K562 (cell line): ENCODE data around the gene TXNRD2. TPM values are rescaled to one million over a fixed set of nuclear protein-coding genes. Genes with fewer than 3 reads are reported as not detected.

Experiments
- BHLHE40 ChIP-seq: IDR thresholded peaks from 2 replicates; pipeline ENCODE4 v1.6.1; 2011; ENCODE audit warnings: low read length, improper control_type of control experiment
- CEBPZ ChIP-seq: fragments of 150-350 bp; IDR thresholded peaks from 2 replicates; pipeline ENCODE4 v1.6.1; 2014; ENCODE audit warnings: low read depth, mild to moderate bottlenecking, low read length, borderline replicate concordance
- CHD1 ChIP-seq: fragments of 200-600 bp; sonication (generic); IDR thresholded peaks from one replicate; pipeline ENCODE4 v1.6.1; 2012; ENCODE audit warnings: mild to moderate bottlenecking, moderate library complexity, low read length, inconsistent platforms
- COPS2 ChIP-seq: fragments of 450-650 bp; conservative IDR thresholded peaks from 2 replicates; pipeline ENCODE4 v1.6.1; 2016; ENCODE audit warnings: mild to moderate bottlenecking, moderate library complexity
- CXXC5 ChIP-seq: fragments of 250-450 bp; sonication (Bioruptor Pico); IDR thresholded peaks from 2 replicates; pipeline ENCODE4 v1.8.0; 2022; ENCODE audit warnings: inconsistent platforms, mild to moderate bottlenecking, moderate library complexity
- FOXK2 ChIP-seq, 2 experiments: fragments of 450-650 bp; IDR thresholded peaks in 1 of 2; conservative IDR thresholded peaks in 1 of 2; 2 replicates each; pipeline ENCODE4 v1.6.1; 2016; ENCODE audit warnings: low read depth in 2 of 2, mild to moderate bottlenecking in 1 of 2
- GATA2 ChIP-seq: sonication (generic); formaldehyde crosslinking; IDR thresholded peaks from 2 replicates; pipeline ENCODE4 v1.4.0; 2020; ENCODE audit warnings: mild to moderate bottlenecking, missing genetic modification reagents
- HDAC3 ChIP-seq: fragments of 450-650 bp; IDR thresholded peaks from 2 replicates; pipeline ENCODE4 v1.6.1; 2018; ENCODE audit warnings: borderline replicate concordance, mild to moderate bottlenecking, moderate library complexity; ENCODE audit not compliant: partially characterized antibody
- HOMEZ ChIP-seq: fragments of 250-450 bp; sonication (Bioruptor Pico); IDR thresholded peaks from 2 replicates; pipeline ENCODE4 v1.4.0; 2020; ENCODE audit warnings: mild to moderate bottlenecking, moderate library complexity
- MAFF ChIP-seq: IDR thresholded peaks from 2 replicates; pipeline ENCODE4 v1.6.1; 2012; ENCODE audit warnings: low read length, improper control_type of control experiment
- SMAD3 ChIP-seq: fragments of 450-650 bp; formaldehyde crosslinking; conservative IDR thresholded peaks from 2 replicates; pipeline ENCODE4 v1.4.0; 2020; ENCODE audit warnings: mild to moderate bottlenecking
- TAF7 ChIP-seq: fragments of 450-650 bp; IDR thresholded peaks from 2 replicates; pipeline ENCODE4 v1.6.1; 2016; ENCODE audit warnings: missing genetic modification characterization, missing compliant biosample characterization
- TCF3 ChIP-seq: sonication (generic); formaldehyde crosslinking; IDR thresholded peaks from 2 replicates; pipeline ENCODE4 v1.4.0; 2020; ENCODE audit warnings: mild to moderate bottlenecking, missing genetic modification reagents
- UBTF ChIP-seq, 2 experiments: IDR thresholded peaks; 2 replicates each; pipeline ENCODE4 v1.6.1; 2012; ENCODE audit warnings: improper control_type of control experiment in 2 of 2, low read depth in 2 of 2, low read length in 2 of 2, borderline replicate concordance in 1 of 2
- ZEB2 ChIP-seq: fragments of 450-650 bp; IDR thresholded peaks from 2 replicates; pipeline ENCODE4 v1.6.1; 2016
- ZNF23 ChIP-seq: fragments of 250-450 bp; sonication (Bioruptor Pico); IDR thresholded peaks from 2 replicates; pipeline ENCODE4 v1.4.0; 2020; ENCODE audit warnings: mild to moderate bottlenecking
- ZNF311 ChIP-seq: fragments of 250-450 bp; sonication (Bioruptor Pico); IDR thresholded peaks from 2 replicates; pipeline ENCODE4 v1.4.0; 2020; ENCODE audit warnings: mild to moderate bottlenecking, moderate library complexity
- polyA plus RNA-seq, 8 experiments: library from polyadenylated mRNA; depleted of rRNA in 4 of 8; stranded (reverse) in 5 of 8; unstranded in 3 of 8; fragments of >200 nt; fragmentation: Nextera tagmentation in 2 of 8; fragmentation: Illumina TruSeq in 1 of 8; extraction: Ambion mirVana in 2 of 8; extraction: Trizol in 1 of 8; gene quantifications; 2 replicates each; pipeline versions ENCODE4 v1.2.1 to v1.2.3, GENCODE V29; 2011 to 2014; ENCODE audit warnings: inconsistent platforms in 1 of 8, missing spikeins in 1 of 8
- total RNA-seq, 7 experiments: library from RNA; depleted of rRNA in 6 of 7; stranded (reverse); fragments of >200 nt in 6 of 7; fragmentation: Illumina TruSeq in 2 of 7; extraction: Trizol in 2 of 7; gene quantifications; 2 replicates each; pipeline versions ENCODE4 v1.2.1 to v1.2.3, GENCODE V29; 2011 to 2021; ENCODE audit warnings: low replicate concordance in 1 of 7
- TF ChIP-seq, protein P1 (sequence below): fragments of 200-400 bp; formaldehyde crosslinking; IDR thresholded peaks from 2 replicates; pipeline ENCODE4 v1.6.1; 2017; ENCODE audit warnings: mild to moderate bottlenecking, low read depth, low read length, moderate library complexity

TXNRD2 gene
- total and polyA plus RNA-seq, 9 of the 15 experiments (the other 6 are each of a cell fraction or from before 2014, with no cell fraction given) = 3.3 to 80.2 (median 49.4) TPM

- TF ChIP-seq UBTF (IDR thresholded peaks at IDR 0.05; ENCODE audit: borderline replicate concordance in 1 of 2, low read depth in 2 of 2, low read length in 2 of 2) (no peak), CEBPZ (no peak), CHD1 (no peak), MAFF (0 out of 2 replicates have a peak, but pooled peaks have one; percentile 25), TCF3 (CRISPR knock-in tag) (no peak), GATA2 (no peak), BHLHE40 (no peak), CXXC5 (CRISPR knock-in tag) (peak; percentile 39; the same call in 1 of the 2 replicates), HDAC3 (no peak), ZNF311 (CRISPR knock-in tag) (no peak), SMAD3 (no peak), ZEB2 (no peak), ZNF23 (CRISPR knock-in tag) (no peak), TAF7 (tag) (no peak), COPS2 (no peak), FOXK2 (conservative IDR thresholded peaks at IDR 0.05 in 1 of 2, IDR thresholded peaks at IDR 0.05 in 1 of 2; ENCODE audit: low read depth in 2 of 2) (no peak), HOMEZ (CRISPR knock-in tag) (no peak)
- TF ChIP-seq, protein P1, sequence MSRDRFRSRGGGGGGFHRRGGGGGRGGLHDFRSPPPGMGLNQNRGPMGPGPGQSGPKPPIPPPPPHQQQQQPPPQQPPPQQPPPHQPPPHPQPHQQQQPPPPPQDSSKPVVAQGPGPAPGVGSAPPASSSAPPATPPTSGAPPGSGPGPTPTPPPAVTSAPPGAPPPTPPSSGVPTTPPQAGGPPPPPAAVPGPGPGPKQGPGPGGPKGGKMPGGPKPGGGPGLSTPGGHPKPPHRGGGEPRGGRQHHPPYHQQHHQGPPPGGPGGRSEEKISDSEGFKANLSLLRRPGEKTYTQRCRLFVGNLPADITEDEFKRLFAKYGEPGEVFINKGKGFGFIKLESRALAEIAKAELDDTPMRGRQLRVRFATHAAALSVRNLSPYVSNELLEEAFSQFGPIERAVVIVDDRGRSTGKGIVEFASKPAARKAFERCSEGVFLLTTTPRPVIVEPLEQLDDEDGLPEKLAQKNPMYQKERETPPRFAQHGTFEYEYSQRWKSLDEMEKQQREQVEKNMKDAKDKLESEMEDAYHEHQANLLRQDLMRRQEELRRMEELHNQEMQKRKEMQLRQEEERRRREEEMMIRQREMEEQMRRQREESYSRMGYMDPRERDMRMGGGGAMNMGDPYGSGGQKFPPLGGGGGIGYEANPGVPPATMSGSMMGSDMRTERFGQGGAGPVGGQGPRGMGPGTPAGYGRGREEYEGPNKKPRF = no peak
These were observed 24.4 kb upstream of the TXNRD2 start (continued) for GRCh38 chr22:19965771-19966709.
